ENCODE data around the gene GNG2. TPM values are rescaled to one million over a fixed set of nuclear protein-coding genes. Genes with fewer than 3 reads are reported as not detected.
A peak's percentile ranks its signal among the peaks of the same experiment; 100 is the strongest.

Gene GNG2
- total RNA-seq, 1 donor from 2014 or later, result 80.8 TPM

GRCh38 chr14:52005625-52006024, 145.2 kb downstream of the GNG2 start:
- no peak for DNase-seq (ENCODE audit: low spot score)
- peak overlapping the region; percentile 2 for H3K4me3 Mint-ChIP-seq (ENCODE audit: unreplicated experiment)
- no peak for TF ChIP-seq CTCF (IDR thresholded peaks at IDR 0.05; ENCODE audit: unreplicated experiment)
- peaks cover 2% of the 10 kb centered on the region for H3K4me1 Mint-ChIP-seq (ENCODE audit: unreplicated experiment)
- no peaks in the 10 kb centered on the region for H3K27me3 Mint-ChIP-seq (ENCODE audit: unreplicated experiment)
- no peak overlapping the region for H3K27ac Mint-ChIP-seq (ENCODE audit: unreplicated experiment)
- peaks cover 25% of the 10 kb centered on the region for H3K36me3 Mint-ChIP-seq (ENCODE audit: low read depth, unreplicated experiment)
- H3K9me3 Mint-ChIP-seq (ENCODE audit: unreplicated experiment), result no peaks in the 10 kb centered on the region

GRCh38 chr14:52006361-52006760, 145.9 kb downstream of the GNG2 start:
- Mint-ChIP-seq H3K36me3 (ENCODE audit: low read depth, unreplicated experiment) (peaks cover 30% of the 10 kb centered on the region), H3K4me1 (ENCODE audit: unreplicated experiment) (peaks cover 6% of the 10 kb centered on the region), H3K27ac (ENCODE audit: unreplicated experiment) (no peak overlapping the region), H3K4me3 (ENCODE audit: unreplicated experiment) (no peak overlapping the region), H3K9me3 (ENCODE audit: unreplicated experiment) (no peaks in the 10 kb centered on the region), H3K27me3 (ENCODE audit: unreplicated experiment) (no peaks in the 10 kb centered on the region)
- no peak for TF ChIP-seq CTCF (IDR thresholded peaks at IDR 0.05; ENCODE audit: unreplicated experiment)
- DNase-seq (ENCODE audit: low spot score), result no peak

GRCh38 chr14:52007211-52007610, 146.8 kb downstream of the GNG2 start:
- Mint-ChIP-seq H3K27me3 (ENCODE audit: unreplicated experiment) (no peaks in the 10 kb centered on the region), H3K4me3 (ENCODE audit: unreplicated experiment) (peak overlapping the region; percentile 17), H3K27ac (ENCODE audit: unreplicated experiment) (no peak overlapping the region), H3K9me3 (ENCODE audit: unreplicated experiment) (no peaks in the 10 kb centered on the region), H3K4me1 (ENCODE audit: unreplicated experiment) (peaks cover 10% of the 10 kb centered on the region), H3K36me3 (ENCODE audit: low read depth, unreplicated experiment) (peaks cover 34% of the 10 kb centered on the region)
- DNase-seq (ENCODE audit: low spot score), result no peak
- no peak for TF ChIP-seq CTCF (IDR thresholded peaks at IDR 0.05; ENCODE audit: unreplicated experiment)

GRCh38 chr14:52007637-52008036, 147.2 kb downstream of the GNG2 start:
- Mint-ChIP-seq H3K27me3 (ENCODE audit: unreplicated experiment) (no peaks in the 10 kb centered on the region), H3K27ac (ENCODE audit: unreplicated experiment) (no peak overlapping the region), H3K36me3 (ENCODE audit: low read depth, unreplicated experiment) (peaks cover 32% of the 10 kb centered on the region), H3K9me3 (ENCODE audit: unreplicated experiment) (no peaks in the 10 kb centered on the region), H3K4me1 (ENCODE audit: unreplicated experiment) (peaks cover 9% of the 10 kb centered on the region), H3K4me3 (ENCODE audit: unreplicated experiment) (peak overlapping the region; percentile 17)
- no peak for TF ChIP-seq CTCF (IDR thresholded peaks at IDR 0.05; ENCODE audit: unreplicated experiment)
- DNase-seq (ENCODE audit: low spot score), result no peak

GRCh38 chr14:52008136-52008535, 147.7 kb downstream of the GNG2 start:
- no peak for DNase-seq (ENCODE audit: low spot score)
- TF ChIP-seq CTCF (IDR thresholded peaks at IDR 0.05; ENCODE audit: unreplicated experiment), result no peak
- H3K27me3 Mint-ChIP-seq (ENCODE audit: unreplicated experiment), result no peaks in the 10 kb centered on the region
- peaks cover 31% of the 10 kb centered on the region for H3K36me3 Mint-ChIP-seq (ENCODE audit: low read depth, unreplicated experiment)
- H3K27ac Mint-ChIP-seq (ENCODE audit: unreplicated experiment), result no peak overlapping the region
- peaks cover 9% of the 10 kb centered on the region for H3K4me1 Mint-ChIP-seq (ENCODE audit: unreplicated experiment)
- H3K9me3 Mint-ChIP-seq (ENCODE audit: unreplicated experiment), result no peaks in the 10 kb centered on the region
- no peak overlapping the region for H3K4me3 Mint-ChIP-seq (ENCODE audit: unreplicated experiment)

All from endothelial cell (in vitro differentiated cells).